Mesenchymal stem cell (in vitro differentiated cells and primary cell): ENCODE results near the gene MINPP1.
"Not testable (repeated sequence)": the region's sequence is repeated elsewhere in the genome, so short reads cannot be mapped to it uniquely, and the experiment has no call there.

Experiments
- DNase-seq: peaks from one replicate; pipeline ENCODE4 v3.0.0-alpha.2; 2013
- H2AFZ ChIP-seq: one replicate; pipeline ENCODE4 v1.6.1; 2013; ENCODE audit warnings: low read depth, mild to moderate bottlenecking, control low read depth, inconsistent platforms, low read length, moderate library complexity
- H2AK5ac ChIP-seq: 2 replicates; pipeline ENCODE4 v1.6.1; 2013; ENCODE audit warnings: low read length, moderate library complexity, mild to moderate bottlenecking, inconsistent platforms; ENCODE audit not compliant: severe bottlenecking
- H2BK120ac ChIP-seq: one replicate; pipeline ENCODE4 v1.6.1; 2013; ENCODE audit warnings: low read depth, mild to moderate bottlenecking, inconsistent platforms, low read length, moderate library complexity
- H2BK12ac ChIP-seq, 2 experiments: one replicate each; pipeline ENCODE4 v1.6.1; 2013; ENCODE audit warnings: inconsistent platforms in 2 of 2, low read length in 2 of 2, mild to moderate bottlenecking in 2 of 2, moderate library complexity in 2 of 2, control low read depth in 1 of 2
- H2BK15ac ChIP-seq: one replicate; pipeline ENCODE4 v1.6.1; 2013; ENCODE audit warnings: mild to moderate bottlenecking, low read depth, inconsistent platforms; ENCODE audit not compliant: poor library complexity, severe bottlenecking
- H2BK5ac ChIP-seq: 2 replicates; pipeline ENCODE4 v1.6.1; 2013; ENCODE audit warnings: low read depth, mild to moderate bottlenecking, low read length, control low read depth, inconsistent platforms; ENCODE audit not compliant: poor library complexity, severe bottlenecking
- H3K14ac ChIP-seq, 2 experiments: one replicate each; pipeline ENCODE4 v1.6.1; 2013; ENCODE audit warnings: inconsistent platforms in 2 of 2, low read length in 2 of 2, control low read depth in 1 of 2, mild to moderate bottlenecking in 1 of 2, moderate library complexity in 1 of 2
- H3K18ac ChIP-seq, 2 experiments: one replicate each; pipeline ENCODE4 v1.6.1; 2013; ENCODE audit warnings: inconsistent platforms in 2 of 2, low read length in 2 of 2, control low read depth in 1 of 2, low read depth in 1 of 2, mild to moderate bottlenecking in 1 of 2
- H3K23ac ChIP-seq, 2 experiments: one replicate each; pipeline ENCODE4 v1.6.1; 2013; ENCODE audit warnings: inconsistent platforms in 2 of 2, low read length in 2 of 2, mild to moderate bottlenecking in 2 of 2, moderate library complexity in 2 of 2, control low read depth in 1 of 2
- H3K27ac ChIP-seq: 2 replicates; pipeline ENCODE4 v1.5.1; 2013; ENCODE audit warnings: mild to moderate bottlenecking, moderate library complexity, low read length, control low read depth, inconsistent platforms; ENCODE audit not compliant: poor library complexity, severe bottlenecking
- H3K27me3 ChIP-seq, 2 experiments: 2 replicates each; pipeline versions ENCODE4 v1.6.1 to v1.7.0; 2013; ENCODE audit warnings: low read length in 2 of 2, mild to moderate bottlenecking in 2 of 2, moderate library complexity in 2 of 2, control low read depth in 1 of 2, inconsistent platforms in 1 of 2; ENCODE audit not compliant: control insufficient read depth in 1 of 2, insufficient read depth in 1 of 2
- H3K36me3 ChIP-seq, 2 experiments: 2 replicates each; pipeline versions ENCODE4 v1.6.1 to v1.7.0; 2013; ENCODE audit warnings: low read length in 2 of 2, control low read depth in 1 of 2, inconsistent platforms in 1 of 2, low read depth in 1 of 2, mild to moderate bottlenecking in 1 of 2; ENCODE audit not compliant: insufficient read depth in 2 of 2, control insufficient read depth in 1 of 2
- H3K4ac ChIP-seq, 2 experiments: one replicate each; pipeline ENCODE4 v1.6.1; 2013; ENCODE audit warnings: inconsistent platforms in 2 of 2, low read length in 2 of 2, mild to moderate bottlenecking in 2 of 2, moderate library complexity in 2 of 2, control low read depth in 1 of 2, low read depth in 1 of 2
- H3K4me1 ChIP-seq: 2 replicates; pipeline ENCODE4 v1.6.1; 2013; ENCODE audit warnings: low read depth, low read length, control low read depth; ENCODE audit not compliant: control insufficient read depth, insufficient read depth
- H3K4me2 ChIP-seq: 2 replicates; pipeline ENCODE4 v1.6.1; 2013; ENCODE audit warnings: low read length, mild to moderate bottlenecking, inconsistent platforms; ENCODE audit not compliant: poor library complexity, severe bottlenecking
- H3K4me3 ChIP-seq, 2 experiments: 2 replicates each; pipeline versions ENCODE4 v1.5.1 to v1.7.0; 2013; ENCODE audit warnings: low read length in 2 of 2, mild to moderate bottlenecking in 2 of 2, control low read depth in 1 of 2, low read depth in 1 of 2; ENCODE audit not compliant: insufficient read depth in 1 of 2
- H3K79me1 ChIP-seq: replicated peaks from 2 replicates; pipeline ENCODE4 v1.6.1; 2013; ENCODE audit warnings: mild to moderate bottlenecking, control low read depth, low read length, inconsistent platforms; ENCODE audit not compliant: poor library complexity, severe bottlenecking
- H3K9ac ChIP-seq: 2 replicates; pipeline ENCODE4 v1.7.0; 2013; ENCODE audit warnings: mild to moderate bottlenecking, low read length, moderate library complexity
- H3K9me3 ChIP-seq: 2 replicates; pipeline ENCODE4 v1.7.0; 2013; ENCODE audit warnings: mild to moderate bottlenecking, low read length; ENCODE audit not compliant: control insufficient read depth
- H4K8ac ChIP-seq: one replicate; pipeline ENCODE4 v1.6.1; 2013; ENCODE audit warnings: inconsistent platforms, mild to moderate bottlenecking, low read length, moderate library complexity
- H4K91ac ChIP-seq: one replicate; pipeline ENCODE4 v1.6.1; 2013; ENCODE audit warnings: mild to moderate bottlenecking, low read length, inconsistent platforms
- WGBS: methylation state at CpG from one replicate; pipeline ENCODE4 v1.1.7; 2013; ENCODE audit warnings: mixed read lengths; 5-methylcytosine and 5-hydroxymethylcytosine counted together

The MINPP1 gene

GRCh38 chr10:87488733-87489132 lies 16.0 kb upstream of the MINPP1 start:
- H3K18ac ChIP-seq, H2AFZ ChIP-seq, H3K4ac ChIP-seq, H3K27me3 ChIP-seq, H3K9ac ChIP-seq, H2BK15ac ChIP-seq, H2BK120ac ChIP-seq, H4K8ac ChIP-seq, H3K23ac ChIP-seq, H2BK5ac ChIP-seq, H3K14ac ChIP-seq, H2AK5ac ChIP-seq, DNase-seq, H3K36me3 ChIP-seq, H3K4me2 ChIP-seq, H3K4me1 ChIP-seq, H3K9me3 ChIP-seq, H3K27ac ChIP-seq, H2BK12ac ChIP-seq, H3K79me1 ChIP-seq, H3K4me3 ChIP-seq, H4K91ac ChIP-seq: not testable (repeated sequence)
- WGBS = no CpG with 5 or more reads among the region's 1 CpG

GRCh38 chr10:87490285-87490684 lies 14.4 kb upstream of the MINPP1 start:
- not testable (repeated sequence) for H2AK5ac ChIP-seq, H3K4me1 ChIP-seq, H4K8ac ChIP-seq, H2BK5ac ChIP-seq, H3K79me1 ChIP-seq, H2AFZ ChIP-seq, H3K14ac ChIP-seq, H3K9ac ChIP-seq, H3K36me3 ChIP-seq, H3K18ac ChIP-seq, H3K4me3 ChIP-seq, H3K9me3 ChIP-seq, H3K4me2 ChIP-seq, H3K27me3 ChIP-seq, H3K4ac ChIP-seq, H3K23ac ChIP-seq, H2BK120ac ChIP-seq, H2BK12ac ChIP-seq, H3K27ac ChIP-seq, H4K91ac ChIP-seq, H2BK15ac ChIP-seq, DNase-seq
- no CpG with 5 or more reads among the region's 3 CpGs for WGBS

GRCh38 chr10:87492450-87492849 lies 12.2 kb upstream of the MINPP1 start:
- H3K9me3 ChIP-seq, H3K27ac ChIP-seq, H3K4me2 ChIP-seq, H2BK12ac ChIP-seq, H3K14ac ChIP-seq, DNase-seq, H2AK5ac ChIP-seq, H3K4me1 ChIP-seq, H3K23ac ChIP-seq, H3K79me1 ChIP-seq, H3K9ac ChIP-seq, H4K8ac ChIP-seq, H2BK15ac ChIP-seq, H3K4me3 ChIP-seq, H4K91ac ChIP-seq, H2BK5ac ChIP-seq, H3K4ac ChIP-seq, H3K27me3 ChIP-seq, H3K18ac ChIP-seq, H2BK120ac ChIP-seq, H3K36me3 ChIP-seq, H2AFZ ChIP-seq: not testable (repeated sequence)
- 80% methylated on average over 2 of the region's 2 CpGs for WGBS

- H2BK15ac ChIP-seq, H3K9me3 ChIP-seq, H2BK120ac ChIP-seq, H2AK5ac ChIP-seq, H3K14ac ChIP-seq, H2AFZ ChIP-seq, H3K4me3 ChIP-seq, H3K79me1 ChIP-seq, DNase-seq, H3K18ac ChIP-seq, H3K27me3 ChIP-seq, H4K8ac ChIP-seq, H3K9ac ChIP-seq, H3K27ac ChIP-seq, H3K36me3 ChIP-seq, H2BK5ac ChIP-seq, H4K91ac ChIP-seq, H3K23ac ChIP-seq, H3K4ac ChIP-seq, H2BK12ac ChIP-seq, H3K4me2 ChIP-seq, H3K4me1 ChIP-seq: not testable (repeated sequence)
- no CpG with 5 or more reads among the region's 5 CpGs for WGBS
Measured at GRCh38 chr10:87495446-87495845, 9.2 kb upstream of the MINPP1 start.
